C4-2B (cell line): ENCODE results near the gene COQ6.

ENCODE experiments used
- H3K27ac ChIP-seq: fragments of 450-650 bp; 2 replicates; pipeline ENCODE4 v1.5.1; 2017
- CTCF ChIP-seq: fragments of 450-650 bp; conservative IDR thresholded peaks from 2 replicates; pipeline ENCODE4 v1.5.1; 2017; ENCODE audit warnings: mild to moderate bottlenecking
- ZFX ChIP-seq: fragments of 450-650 bp; IDR thresholded peaks from 2 replicates; pipeline ENCODE4 v1.6.1; 2017

The COQ6 gene

GRCh38 chr14:73988065-73988464, 38.0 kb downstream of the COQ6 start:
- TF ChIP-seq ZFX (no peak), CTCF (no peak)
- peak overlapping the region; percentile 75 for H3K27ac ChIP-seq

GRCh38 chr14:73988656-73989055, 38.6 kb downstream of the COQ6 start:
- peak overlapping the region; percentile 74 for H3K27ac ChIP-seq

GRCh38 chr14:73991092-73991491, 41.0 kb downstream of the COQ6 start:
- TF ChIP-seq ZFX (no peak), CTCF (no peak)
- H3K27ac ChIP-seq: no peak overlapping the region

- peak overlapping the region; percentile 42 for H3K27ac ChIP-seq
These were observed 44.8 kb downstream of the COQ6 start for GRCh38 chr14:73994926-73995325.

GRCh38 chr14:73995977-73996378, 45.9 kb downstream of the COQ6 start:
- H3K27ac ChIP-seq: no peak overlapping the region
- TF ChIP-seq ZFX (no peak), CTCF (no peak)

- H3K27ac ChIP-seq: no peak overlapping the region
- TF ChIP-seq CTCF (no peak), ZFX (no peak)
These were observed 46.6 kb downstream of the COQ6 start for GRCh38 chr14:73996731-73997107.

- H3K27ac ChIP-seq: no peak overlapping the region
- TF ChIP-seq ZFX (no peak), CTCF (no peak)
These were observed 47.2 kb downstream of the COQ6 start for GRCh38 chr14:73997108-73997943.

GRCh38 chr14:73997944-73998447, 47.9 kb downstream of the COQ6 start:
- no peak for TF ChIP-seq CTCF
- TF ChIP-seq ZFX: no peak
- H3K27ac ChIP-seq: no peak overlapping the region
